NCI-H2107 (cell line): ENCODE data around the gene KLHL41.
"Not testable (repeated sequence)": the region's sequence is repeated elsewhere in the genome, so short reads cannot be mapped to it uniquely, and the experiment has no call there.

Experiments used
- DNase-seq: peaks from one replicate; lab custom pipeline; 2025; lab: John Stamatoyannopoulos, UW

Gene KLHL41

GRCh38 chr2:169573160-169573973 lies 63.9 kb downstream of the KLHL41 start, which contains the start of gene FASTKD1:
FASTKD1 (minus strand) TSS chr2:169573865; CDS start chr2:169572029, 1,836 bp downstream.
- peak; percentile 55 for DNase-seq

- DNase-seq = no peak
These were observed 64.4 kb downstream of the KLHL41 start for GRCh38 chr2:169573974-169574299.

- not testable (repeated sequence) for DNase-seq
These were observed 65.0 kb downstream of the KLHL41 start for GRCh38 chr2:169574539-169574938.

GRCh38 chr2:169575264-169575663 lies 65.8 kb downstream of the KLHL41 start:
- DNase-seq = not testable (repeated sequence)
